ENCODE results near the gene HJURP. TPM values are rescaled to one million over a fixed set of nuclear protein-coding genes. Genes with fewer than 3 reads are reported as not detected.

Gene HJURP
- total RNA-seq, 2 donors from 2014 or later: 0.16 to 0.37 TPM

DNA sequence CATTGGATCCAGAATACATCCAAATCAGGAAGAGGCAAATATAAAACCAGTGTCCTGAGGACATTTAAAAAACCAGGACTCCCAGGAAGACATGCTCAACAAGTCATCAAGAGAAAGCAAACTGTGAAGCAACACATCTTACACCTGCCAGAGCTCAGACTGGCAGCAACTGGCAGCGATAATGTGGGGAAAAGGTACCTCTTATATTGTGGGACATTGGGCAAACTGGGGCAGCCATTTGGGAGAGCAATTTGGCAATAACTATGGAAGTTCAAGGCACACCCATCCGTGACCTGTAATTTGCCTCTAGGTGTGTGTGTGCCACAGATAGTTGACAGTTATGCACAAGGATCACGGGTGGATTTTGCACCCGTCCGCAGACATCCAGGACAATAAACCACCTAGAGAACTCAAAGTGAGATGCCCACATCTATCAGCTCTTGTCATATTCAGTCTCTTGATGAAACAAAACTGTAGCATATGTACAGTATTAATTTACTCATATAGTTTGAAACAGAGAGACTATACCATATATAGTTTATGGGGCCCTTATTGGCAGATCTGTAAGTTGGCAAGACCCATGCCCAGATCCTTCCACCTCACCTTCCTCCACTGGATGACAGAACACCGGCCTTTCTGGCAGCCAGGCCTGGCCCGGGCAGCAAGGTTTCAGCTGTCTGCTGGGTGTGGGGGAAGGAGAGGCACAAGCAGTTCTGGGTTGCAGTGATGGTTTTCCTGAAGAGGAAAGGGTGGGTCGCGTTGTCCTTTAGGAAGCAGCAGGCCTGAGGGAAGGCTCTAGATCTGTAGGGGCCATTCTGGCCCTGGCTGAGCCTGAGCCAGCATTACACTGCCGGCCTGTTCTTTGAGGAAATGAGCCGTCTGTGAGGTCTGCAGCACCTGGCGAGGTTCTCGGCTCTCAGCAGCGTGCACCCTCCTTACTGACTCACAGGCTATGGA lies 18.8 kb downstream of the HJURP start:
- TF ChIP-seq, protein P1, sequence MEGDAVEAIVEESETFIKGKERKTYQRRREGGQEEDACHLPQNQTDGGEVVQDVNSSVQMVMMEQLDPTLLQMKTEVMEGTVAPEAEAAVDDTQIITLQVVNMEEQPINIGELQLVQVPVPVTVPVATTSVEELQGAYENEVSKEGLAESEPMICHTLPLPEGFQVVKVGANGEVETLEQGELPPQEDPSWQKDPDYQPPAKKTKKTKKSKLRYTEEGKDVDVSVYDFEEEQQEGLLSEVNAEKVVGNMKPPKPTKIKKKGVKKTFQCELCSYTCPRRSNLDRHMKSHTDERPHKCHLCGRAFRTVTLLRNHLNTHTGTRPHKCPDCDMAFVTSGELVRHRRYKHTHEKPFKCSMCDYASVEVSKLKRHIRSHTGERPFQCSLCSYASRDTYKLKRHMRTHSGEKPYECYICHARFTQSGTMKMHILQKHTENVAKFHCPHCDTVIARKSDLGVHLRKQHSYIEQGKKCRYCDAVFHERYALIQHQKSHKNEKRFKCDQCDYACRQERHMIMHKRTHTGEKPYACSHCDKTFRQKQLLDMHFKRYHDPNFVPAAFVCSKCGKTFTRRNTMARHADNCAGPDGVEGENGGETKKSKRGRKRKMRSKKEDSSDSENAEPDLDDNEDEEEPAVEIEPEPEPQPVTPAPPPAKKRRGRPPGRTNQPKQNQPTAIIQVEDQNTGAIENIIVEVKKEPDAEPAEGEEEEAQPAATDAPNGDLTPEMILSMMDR (IDR thresholded peaks at IDR 0.05): no peak

DNA sequence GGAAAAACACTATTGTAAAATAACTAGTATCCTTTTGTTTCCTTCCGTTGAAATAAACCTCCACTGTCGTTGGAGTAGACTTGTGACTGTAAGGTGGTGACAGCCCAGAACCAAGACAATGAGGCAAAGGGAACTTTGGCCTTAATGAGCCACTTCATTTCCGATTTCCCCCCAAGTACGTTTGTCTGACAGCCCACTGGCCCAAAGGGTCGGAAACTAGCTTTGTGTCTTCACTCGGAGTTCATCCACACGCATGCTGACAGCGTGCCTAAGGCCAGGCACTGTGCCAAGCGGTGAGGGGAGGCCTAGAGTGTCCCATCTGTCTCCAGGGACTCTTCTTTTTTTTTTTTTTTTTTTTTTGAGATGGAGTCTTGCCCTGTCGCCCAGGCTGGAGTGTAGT lies 21.0 kb downstream of the HJURP start:
- Histone ChIP-seq H3K36me3 (no peaks in the 10 kb centered on the region), H3K4me1 (no peaks in the 10 kb centered on the region), H3K27ac (no peak overlapping the region), H3K4me3 (no peak overlapping the region), H3K9me3 (no peaks in the 10 kb centered on the region), H3K27me3 (no peaks in the 10 kb centered on the region)
- no peak for DNase-seq (ENCODE audit: low spot score)
- TF ChIP-seq, protein P1 (IDR thresholded peaks at IDR 0.05): no peak

More for the DNA sequence above, 18.8 kb downstream of the HJURP start:
- no peaks in the 10 kb centered on the region for H3K4me1 ChIP-seq
- no peak for DNase-seq (ENCODE audit: low spot score)
- H3K9me3 ChIP-seq: no peaks in the 10 kb centered on the region
- H3K27me3 ChIP-seq: no peaks in the 10 kb centered on the region
- H3K36me3 ChIP-seq: no peaks in the 10 kb centered on the region
- H3K27ac ChIP-seq: no peak overlapping the region
- no peak overlapping the region for H3K4me3 ChIP-seq

DNA sequence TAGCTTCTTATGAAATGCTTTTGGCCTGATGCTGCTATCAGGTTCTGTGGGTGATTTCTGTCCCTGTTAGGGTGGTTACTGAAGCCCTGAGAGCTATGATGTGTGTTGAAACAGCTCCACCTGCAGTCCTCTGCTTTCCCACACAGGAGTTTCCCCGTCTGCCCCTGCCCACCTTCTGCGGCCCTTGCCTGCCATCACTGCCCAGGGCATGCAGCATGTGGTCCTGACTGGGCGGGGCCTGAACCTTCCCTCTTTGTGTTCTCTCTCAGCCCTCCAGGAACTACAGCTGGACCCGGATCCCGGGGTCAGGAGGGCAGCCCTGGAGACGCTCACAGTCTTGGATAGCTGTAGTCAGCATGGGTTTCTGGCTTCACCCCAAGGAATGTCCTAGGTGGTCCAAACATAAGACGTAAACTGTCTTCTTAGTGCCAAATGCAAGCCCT lies 21.4 kb downstream of the HJURP start:
- no peak for DNase-seq (ENCODE audit: low spot score)
- no peaks in the 10 kb centered on the region for H3K36me3 ChIP-seq
- TF ChIP-seq, protein P1 (IDR thresholded peaks at IDR 0.05): no peak
- no peak overlapping the region for H3K27ac ChIP-seq
- no peaks in the 10 kb centered on the region for H3K27me3 ChIP-seq
- H3K9me3 ChIP-seq: no peaks in the 10 kb centered on the region
- H3K4me1 ChIP-seq: no peaks in the 10 kb centered on the region
- H3K4me3 ChIP-seq: no peak overlapping the region

DNA sequence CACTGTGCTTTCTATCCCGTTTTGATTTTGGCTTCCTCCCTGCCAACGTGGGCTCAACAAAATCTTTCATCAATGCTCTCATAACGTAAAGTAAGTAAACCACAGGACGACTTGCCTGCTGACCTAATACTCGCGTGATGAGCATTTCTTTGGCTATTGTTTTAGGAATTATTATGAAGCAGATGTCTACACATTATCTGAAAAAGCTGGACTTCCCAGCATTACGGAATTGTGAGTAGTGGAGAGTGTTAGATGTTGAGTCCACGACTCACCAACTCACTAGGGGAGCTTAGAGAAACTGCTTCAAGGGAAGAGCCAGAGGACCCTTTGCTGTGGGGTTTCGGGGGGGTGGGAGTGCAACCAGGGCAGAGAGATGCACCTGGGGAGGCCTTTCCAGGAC lies 21.9 kb downstream of the HJURP start:
- no peak for DNase-seq (ENCODE audit: low spot score)
- no peaks in the 10 kb centered on the region for H3K9me3 ChIP-seq
- no peaks in the 10 kb centered on the region for H3K27me3 ChIP-seq
- H3K4me1 ChIP-seq: no peaks in the 10 kb centered on the region
- no peaks in the 10 kb centered on the region for H3K36me3 ChIP-seq
- no peak overlapping the region for H3K4me3 ChIP-seq
- TF ChIP-seq, protein P1 (IDR thresholded peaks at IDR 0.05): no peak
- H3K27ac ChIP-seq: no peak overlapping the region

DNA sequence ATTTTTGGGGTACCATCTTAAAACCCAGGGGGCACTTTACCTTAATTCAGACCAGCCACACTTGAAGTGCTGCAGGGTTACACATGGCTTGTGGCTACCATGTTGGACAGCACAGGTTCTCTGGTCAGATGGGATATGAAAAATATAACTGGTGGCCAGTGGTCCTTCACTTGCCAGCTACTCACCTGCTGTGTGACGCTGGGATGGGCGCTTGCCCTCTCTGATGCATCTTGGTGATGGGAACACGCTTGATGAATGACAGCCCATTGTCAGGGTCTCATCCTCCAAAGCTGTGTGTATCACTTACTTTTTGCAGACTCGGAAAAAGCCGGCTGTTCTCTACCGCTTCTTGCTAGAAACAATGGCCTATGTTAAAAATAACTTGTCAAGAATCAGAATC lies 22.5 kb downstream of the HJURP start:
- no peak for DNase-seq (ENCODE audit: low spot score)
- H3K9me3 ChIP-seq: no peaks in the 10 kb centered on the region
- TF ChIP-seq, protein P1 (IDR thresholded peaks at IDR 0.05): no peak
- H3K27ac ChIP-seq: no peak overlapping the region
- no peaks in the 10 kb centered on the region for H3K4me1 ChIP-seq
- H3K36me3 ChIP-seq: no peaks in the 10 kb centered on the region
- no peak overlapping the region for H3K4me3 ChIP-seq
- H3K27me3 ChIP-seq: no peaks in the 10 kb centered on the region
